ENCODE data around the gene OVAAL.

GRCh38 chr1:180614730-180615129, 56.0 kb downstream of the OVAAL start:
- TF ChIP-seq CTCF (conservative IDR thresholded peaks at IDR 0.05; ENCODE audit: low read depth, low read length): no peak
- no peak for TF ChIP-seq MAZ (IDR thresholded peaks at IDR 0.05; ENCODE audit: borderline replicate concordance, low read depth, low read length)
- no peak for TF ChIP-seq POLR2A (IDR thresholded peaks at IDR 0.05; ENCODE audit: low read depth, low read length)
- TF ChIP-seq FOS (IDR thresholded peaks at IDR 0.05; ENCODE audit: low read depth, low read length): no peak
- no peak for TF ChIP-seq RAD21 (IDR thresholded peaks at IDR 0.05; ENCODE audit: low read length)
- no peak for TF ChIP-seq NFE2L2 (IDR thresholded peaks at IDR 0.05; ENCODE audit: low read depth, low read length)
- TF ChIP-seq RFX5 (IDR thresholded peaks at IDR 0.05; ENCODE audit: low read depth, low read length): no peak
- TF ChIP-seq BHLHE40 (IDR thresholded peaks at IDR 0.05; ENCODE audit: low read depth, low read length): no peak

All from IMR-90 (cell line).